ENCODE results near the gene LIN28A. TPM values are rescaled to one million over a fixed set of nuclear protein-coding genes. Genes with fewer than 3 reads are reported as not detected.

Gene LIN28A
- total and polyA plus RNA-seq, 10 of the 15 experiments (the other 5 are each of a cell fraction or from before 2014, with no cell fraction given), result 0.13 to 0.59 (median 0.30) TPM; not detected in 7

GRCh38 chr1:26431979-26432695 is 21.5 kb downstream of the LIN28A start, which contains the start of gene DHDDS (continued):
- no peak for TF ChIP-seq STAT3 (IDR thresholded peaks at IDR 0.05; ENCODE audit: low read depth, low read length)
- TF ChIP-seq CTCF (IDR thresholded peaks at IDR 0.05 in 2 of 3, conservative IDR thresholded peaks at IDR 0.05 in 1 of 3; ENCODE audit: control insufficient read depth in 2 of 3, extremely low read depth in 1 of 3, insufficient read depth in 1 of 3, low read depth in 3 of 3, low read length in 3 of 3), result no peak
- TF ChIP-seq ATF3 (IDR thresholded peaks at IDR 0.05; ENCODE audit: borderline replicate concordance, extremely low read depth, low read depth, low read length), result peak; percentile 94
- TF ChIP-seq E2F4 (IDR thresholded peaks at IDR 0.05; ENCODE audit: low read depth, low read length), result 0 out of 2 replicates have a peak, but pooled peaks have one; percentile 23
- TF ChIP-seq STAT1 (conservative IDR thresholded peaks at IDR 0.05), result peak; percentile 85; the same call in 1 of the 2 replicates
- TF ChIP-seq SPI1 (IDR thresholded peaks at IDR 0.05; ENCODE audit: borderline replicate concordance, insufficient read depth, low read depth, low read length), result peak; percentile 83
- 0 out of 2 replicates have a peak, but pooled peaks have one; percentile 37 for TF ChIP-seq YY1 (IDR thresholded peaks at IDR 0.05; ENCODE audit: low read depth, low read length)
- TF ChIP-seq POU2F2 (IDR thresholded peaks at IDR 0.05; ENCODE audit: borderline replicate concordance, low read depth, low read length), result no peak; the same call in 1 of the 3 replicates
- TF ChIP-seq SMAD1 (IDR thresholded peaks at IDR 0.05; ENCODE audit: low read depth, partially characterized antibody), result peak; percentile 65
- TF ChIP-seq CHD4 (IDR thresholded peaks at IDR 0.05), result no peak
- TF ChIP-seq BCL3 (IDR thresholded peaks at IDR 0.05; ENCODE audit: borderline replicate concordance, insufficient read depth, low read depth, low read length, poor library complexity, severe bottlenecking), result no peak
- 0 out of 2 replicates have a peak, but pooled peaks have one; percentile 11 for TF ChIP-seq IRF4 (IDR thresholded peaks at IDR 0.05; ENCODE audit: low read depth, low read length)
- TF ChIP-seq MEF2B (IDR thresholded peaks at IDR 0.05; ENCODE audit: partially characterized antibody, poor library complexity, severe bottlenecking), result peak; percentile 41
- TF ChIP-seq BHLHE40 (IDR thresholded peaks at IDR 0.05; ENCODE audit: borderline replicate concordance in 1 of 2, low read depth in 2 of 2, low read length in 1 of 2), result peak; percentile 96 to 99
- TF ChIP-seq PAX5 (IDR thresholded peaks at IDR 0.05; ENCODE audit: borderline replicate concordance, low read depth, low read length), result 0 out of 2 replicates have a peak, but pooled peaks have one; percentile 28
- TF ChIP-seq ZNF384 (IDR thresholded peaks at IDR 0.05; ENCODE audit: borderline replicate concordance, low read depth, low read length), result no peak
- no peak for TF ChIP-seq ESRRA (IDR thresholded peaks at IDR 0.05; ENCODE audit: low read length)
- TF ChIP-seq TBL1XR1 (IDR thresholded peaks at IDR 0.05; ENCODE audit: low read depth, low read length), result 0 out of 2 replicates have a peak, but pooled peaks have one; percentile 17
- TF ChIP-seq CHD1 (IDR thresholded peaks at IDR 0.05; ENCODE audit: low read depth, low read length), result no peak
- peak; percentile 91 for TF ChIP-seq RELA (IDR thresholded peaks at IDR 0.05; ENCODE audit: borderline replicate concordance, partially characterized antibody)
